Heart right ventricle (tissue), 16 donors: ENCODE results near the gene SEMA3C. TPM values are rescaled to one million over a fixed set of nuclear protein-coding genes. Genes with fewer than 3 reads are reported as not detected.

Experiments
- ATAC-seq, 8 donors: fragments of 200-7000 bp; cut with Tn5 transposase; one replicate each; pipeline ENCODE4 v1.9.1; 2020; ENCODE audit warnings: mild to moderate bottlenecking in 8 of 8, moderate library complexity in 8 of 8, moderate number of reproducible peaks in 1 of 8
- DNase-seq, 2 donors: peaks; one replicate each; pipeline ENCODE4 v3.0.0-alpha.2; 2020
- H3K27ac ChIP-seq, 10 donors: fragments of 200-600 bp; sonication (generic) in 2 of 10; one replicate each; pipeline versions ENCODE4 v1.5.0 to v1.8.0; 2020 to 2022; ENCODE audit warnings: mild to moderate bottlenecking in 3 of 10
- H3K27me3 ChIP-seq, 7 donors: fragments of 200-600 bp; one replicate each; pipeline ENCODE4 v1.8.0; 2021 to 2022; ENCODE audit warnings: mild to moderate bottlenecking in 2 of 7
- H3K36me3 ChIP-seq, 9 donors: fragments of 200-600 bp; sonication (generic) in 1 of 9; one replicate each; pipeline versions ENCODE4 v1.5.0 to v1.8.0; 2020 to 2022; ENCODE audit warnings: mild to moderate bottlenecking in 2 of 9
- H3K4me1 ChIP-seq, 9 donors: fragments of 200-600 bp; sonication (generic) in 1 of 9; one replicate each; pipeline versions ENCODE4 v1.5.0 to v1.8.0; 2020 to 2022; ENCODE audit warnings: mild to moderate bottlenecking in 4 of 9
- H3K4me3 ChIP-seq, 10 donors: fragments of 200-600 bp; sonication (generic) in 2 of 10; one replicate each; pipeline versions ENCODE4 v1.5.0 to v1.8.0; 2020 to 2022; ENCODE audit warnings: mild to moderate bottlenecking in 7 of 10, moderate library complexity in 2 of 10
- H3K9me3 ChIP-seq, 11 donors: fragments of 200-600 bp in 10 of 11; sonication (generic) in 2 of 11; one replicate each; pipeline versions ENCODE4 v1.5.0 to v1.8.0; 2013 to 2022; ENCODE audit warnings: mild to moderate bottlenecking in 2 of 11, control low read depth in 1 of 11, moderate library complexity in 1 of 11
- WGBS, 2 donors: extraction: QIAGEN DNeasy Blood & Tissue Kit; methylation state at CpG; one replicate each; pipeline ENCODE4 v1.1.7; 2013; ENCODE audit warnings: inconsistent platforms in 1 of 2; 5-methylcytosine and 5-hydroxymethylcytosine counted together
- intact Hi-C, 10 donors: fragments of 100-400 bp; cut with DNase I; formaldehyde crosslinking; loops; one replicate each; pipeline versions ENCODE4 v1.11.1 to v1.14.2; 2022
- polyA plus RNA-seq, 2 donors: library from polyadenylated mRNA; stranded (reverse); fragments of 200-250 nt; gene quantifications; one replicate each; pipeline ENCODE4 v1.2.3, GENCODE V29; 2013
- total RNA-seq, 10 donors: library from RNA; stranded (reverse); fragmentation: NEBNext Ultra II Directional in 3 of 10; extraction: Animal tissue kit (Norgen Biotek cat#: 25700) in 3 of 10; gene quantifications; one replicate each; pipeline versions ENCODE4 v1.2.1 to v1.2.4, GENCODE V29; 2021 to 2023
- TF ChIP-seq, protein P1 (sequence below), 9 donors: fragments of 200-600 bp; sonication (generic) in 2 of 9; IDR thresholded peaks; one replicate each; pipeline versions ENCODE4 v1.5.0 to v1.8.0; 2021 to 2022; ENCODE audit warnings: antibody characterized with exemption in 9 of 9, mild to moderate bottlenecking in 5 of 9, moderate library complexity in 1 of 9
- donor health status: Arrhythmogenic right ventricular cardiomyopathy.
- donor health status: ischemic (EF 13 %, LVEDD 7.1; RV severe dilation, severe dysfunction).
- donor health status: healthy with polysubstance abuse.
- donor health status: DM: no; HTN: yes; CAD: no.
- donor health status: DM: no; HTN: no; CAD: no.
- donor health status: ischemic (EF 25% LVEDD 6.9; RV normal size, moderate dysfunction).
- donor health status: ischemic (EF 25% LVEDD 5.7; RV mildly dilated, moderate dysfunction).
- donor health status: healthy.
- donor health status: DM: yes; HTN: yes; CAD: no.
- donor health status: Ischemic cardiomyopathy.
- donor health status: ischemic (EF 35%, LVEDD 5.7; RV mildly dilated, moderate dysfunction).
- donor health status: nonischemic (EF 11% LVEDD 7.7; RV severe dilation, severe dysfunction).
- donor health status: DM: yes; HTN: yes; CAD: no.
- donor health status: PGD.
- donor health status: ischemic (EF 29% LVEDD 5.4; RV normal size, mild dysfunction).
- donor health status: nonischemic (EF 23%, LVEDD 6.1; RV moderate dilation, normal function).

The SEMA3C gene
- total and polyA plus RNA-seq, 12 donors: 14.5 to 83.2 (median 57.3) TPM

DNA sequence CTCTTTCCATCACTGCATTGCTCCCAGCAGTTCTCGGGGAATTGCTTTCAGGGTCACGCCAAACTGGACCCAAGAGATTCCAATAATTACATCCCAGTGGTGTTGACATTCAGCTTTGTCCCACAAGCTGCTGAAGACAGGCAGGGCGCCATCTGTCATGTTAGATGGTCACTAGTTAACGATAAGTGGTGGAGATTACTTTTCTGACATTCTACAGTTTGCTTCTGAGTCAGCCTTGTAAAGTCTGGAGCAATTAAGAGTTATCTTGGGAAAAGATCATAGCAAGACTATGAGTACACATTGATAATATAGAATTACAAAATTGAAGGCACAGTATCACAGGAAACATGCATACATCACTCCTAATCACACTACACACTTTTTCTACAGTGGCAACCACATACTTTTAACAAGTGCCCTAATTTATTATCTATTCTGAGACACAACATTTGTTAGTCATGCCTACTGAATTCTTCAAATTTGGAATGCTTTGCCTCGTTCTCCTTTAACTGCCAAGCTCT is 41.9 kb downstream of the SEMA3C start:
- no peak for ATAC-seq
- H3K4me1 ChIP-seq: peaks cover 0 to 27% (median 0%) of the 10 kb centered on the region in 9 donors

DNA sequence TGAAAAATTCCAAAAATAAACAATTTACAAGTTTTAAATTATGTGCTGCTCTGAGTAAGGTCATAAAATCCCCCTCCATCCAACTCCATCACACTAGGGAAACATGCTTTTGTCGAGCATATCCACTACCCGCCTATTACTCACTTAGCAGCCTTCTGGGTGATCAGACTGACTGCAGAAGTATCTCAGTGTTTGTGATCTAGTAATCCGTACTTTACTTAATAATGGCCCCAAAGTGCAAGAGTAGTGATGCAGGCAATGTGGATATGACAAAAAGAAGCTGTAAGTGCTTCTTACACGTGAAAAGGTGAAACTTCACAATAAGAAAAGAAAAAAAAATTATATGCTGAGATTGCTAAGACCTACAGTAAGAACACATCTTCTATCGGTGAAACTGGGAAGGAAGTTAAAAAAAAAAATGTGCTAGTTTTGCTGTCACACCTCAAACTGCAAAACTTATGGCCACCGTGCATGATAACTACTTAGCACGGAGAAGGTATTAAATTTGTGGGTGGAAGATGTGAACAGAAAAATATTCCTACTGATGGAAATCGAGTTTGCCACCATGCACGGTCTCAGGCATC is 43.2 kb downstream of the SEMA3C start:
- intact Hi-C loops: no loop called here
- no peak for DNase-seq
- H3K4me3 ChIP-seq: no peak overlapping the region
- WGBS, 2 donors: 83 to 88% methylated on average over 9 of the region's 9 CpGs
- no peak overlapping the region for H3K27ac ChIP-seq
- H3K4me1 ChIP-seq: peaks cover 0 to 24% (median 5%) of the 10 kb centered on the region in 9 donors
- H3K36me3 ChIP-seq: no peaks in the 10 kb centered on the region
- TF ChIP-seq, protein P1, sequence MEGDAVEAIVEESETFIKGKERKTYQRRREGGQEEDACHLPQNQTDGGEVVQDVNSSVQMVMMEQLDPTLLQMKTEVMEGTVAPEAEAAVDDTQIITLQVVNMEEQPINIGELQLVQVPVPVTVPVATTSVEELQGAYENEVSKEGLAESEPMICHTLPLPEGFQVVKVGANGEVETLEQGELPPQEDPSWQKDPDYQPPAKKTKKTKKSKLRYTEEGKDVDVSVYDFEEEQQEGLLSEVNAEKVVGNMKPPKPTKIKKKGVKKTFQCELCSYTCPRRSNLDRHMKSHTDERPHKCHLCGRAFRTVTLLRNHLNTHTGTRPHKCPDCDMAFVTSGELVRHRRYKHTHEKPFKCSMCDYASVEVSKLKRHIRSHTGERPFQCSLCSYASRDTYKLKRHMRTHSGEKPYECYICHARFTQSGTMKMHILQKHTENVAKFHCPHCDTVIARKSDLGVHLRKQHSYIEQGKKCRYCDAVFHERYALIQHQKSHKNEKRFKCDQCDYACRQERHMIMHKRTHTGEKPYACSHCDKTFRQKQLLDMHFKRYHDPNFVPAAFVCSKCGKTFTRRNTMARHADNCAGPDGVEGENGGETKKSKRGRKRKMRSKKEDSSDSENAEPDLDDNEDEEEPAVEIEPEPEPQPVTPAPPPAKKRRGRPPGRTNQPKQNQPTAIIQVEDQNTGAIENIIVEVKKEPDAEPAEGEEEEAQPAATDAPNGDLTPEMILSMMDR (IDR thresholded peaks at IDR 0.05): no peak
- no peaks in the 10 kb centered on the region for H3K27me3 ChIP-seq
- no peaks in the 10 kb centered on the region for H3K9me3 ChIP-seq
- no peak for ATAC-seq

More for the DNA sequence above, 41.9 kb downstream of the SEMA3C start:
- 28 to 37% methylated on average over 5 of the region's 5 CpGs for WGBS, 2 donors
- Histone ChIP-seq H3K27me3 (no peaks in the 10 kb centered on the region), H3K27ac (no peak overlapping the region), H3K36me3 (no peaks in the 10 kb centered on the region), H3K9me3 (no peaks in the 10 kb centered on the region), H3K4me3 (no peak overlapping the region)
- intact Hi-C loops: no loop called here
- TF ChIP-seq, protein P1 (IDR thresholded peaks at IDR 0.05): no peak
- no peak for DNase-seq

DNA sequence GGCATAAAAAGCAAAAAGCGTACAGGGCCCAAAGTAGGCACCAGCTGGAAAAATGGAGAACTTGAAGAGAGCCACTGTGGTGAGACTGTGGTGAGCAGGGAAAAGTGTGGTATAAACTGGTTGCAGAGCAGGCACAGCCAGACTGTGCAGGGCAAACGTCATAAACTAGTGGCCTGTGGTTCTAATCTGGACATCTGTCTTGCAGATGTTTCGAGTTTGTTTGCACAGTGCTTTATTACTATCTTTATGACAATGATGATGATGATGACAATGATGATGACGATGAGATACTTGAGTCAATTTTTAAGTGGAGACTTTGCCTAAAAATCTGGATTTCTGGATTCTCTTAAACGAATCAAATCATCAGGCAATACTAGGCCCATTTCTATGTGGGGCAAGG is 45.7 kb downstream of the SEMA3C start:
- 83 to 89% methylated on average over 5 of the region's 5 CpGs for WGBS, 2 donors
- H3K9me3 ChIP-seq: no peaks in the 10 kb centered on the region
- no peak overlapping the region for H3K27ac ChIP-seq
- H3K4me1 ChIP-seq: peaks cover 0 to 33% (median 5%) of the 10 kb centered on the region in 9 donors
- intact Hi-C loops: no loop called here
- no peaks in the 10 kb centered on the region for H3K27me3 ChIP-seq
- ATAC-seq: no peak
- no peak for DNase-seq
- TF ChIP-seq, protein P1 (IDR thresholded peaks at IDR 0.05): no peak
- no peak overlapping the region for H3K4me3 ChIP-seq
- no peaks in the 10 kb centered on the region for H3K36me3 ChIP-seq

DNA sequence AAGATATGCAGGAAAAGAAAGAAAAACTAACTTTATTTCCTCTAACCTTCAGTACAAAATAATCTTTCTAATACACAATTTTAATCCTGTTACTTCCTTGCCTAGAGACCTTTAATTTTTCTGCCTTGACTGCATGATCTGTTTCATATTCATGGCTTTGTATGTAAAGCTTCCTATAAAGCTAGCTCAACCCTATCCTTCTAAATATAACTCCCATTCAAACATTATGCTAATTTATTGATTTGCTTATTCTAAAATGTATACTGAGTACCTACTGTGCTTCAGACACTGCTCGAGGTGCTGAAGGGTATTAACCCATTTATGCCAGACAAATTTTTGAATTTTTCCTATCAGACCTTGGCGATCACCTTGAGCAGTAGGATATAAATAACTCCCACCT is 47.6 kb downstream of the SEMA3C start:
- ATAC-seq (no peak), DNase-seq (no peak)
- 45 to 54% methylated on average over 2 of the region's 2 CpGs for WGBS, 2 donors
- Histone ChIP-seq H3K9me3 (no peaks in the 10 kb centered on the region), H3K27ac (no peak overlapping the region), H3K4me1 (peaks cover 0 to 23% (median 1%) of the 10 kb centered on the region in 9 donors), H3K36me3 (no peaks in the 10 kb centered on the region), H3K4me3 (no peak overlapping the region), H3K27me3 (no peaks in the 10 kb centered on the region)
- TF ChIP-seq, protein P1 (IDR thresholded peaks at IDR 0.05): no peak
- intact Hi-C loops: no loop called here
